Lower leg skin (tissue), 3 donors: ENCODE measurements around the gene KHDC4.

Experiments used
- CTCF ChIP-seq, 3 donors: fragments of 450-650 bp; IDR thresholded peaks; one replicate each; pipeline ENCODE4 v1.5.1; 2016; ENCODE audit warnings: antibody characterized with exemption in 3 of 3, mild to moderate bottlenecking in 3 of 3, moderate library complexity in 2 of 3
- POLR2A ChIP-seq, 2 donors: fragments of 450-650 bp; IDR thresholded peaks; one replicate each; pipeline ENCODE4 v1.6.1; 2016 to 2017; ENCODE audit warnings: antibody characterized with exemption in 2 of 2, mild to moderate bottlenecking in 1 of 2, moderate library complexity in 1 of 2

GRCh38 chr1:155904261-155904660 lies 30.0 kb downstream of the KHDC4 start:
- TF ChIP-seq CTCF (IDR thresholded peaks at IDR 0.05) = no peak
- TF ChIP-seq POLR2A (IDR thresholded peaks at IDR 0.05) = no peak
